Esophagus muscularis mucosa (tissue), 4 donors: ENCODE measurements around the gene TMEM131. TPM values are rescaled to one million over a fixed set of nuclear protein-coding genes. Genes with fewer than 3 reads are reported as not detected.

Experiments
- DNase-seq: peaks from one replicate; pipeline ENCODE4 v3.0.0-alpha.2; 2017; ENCODE audit errors: extremely low spot score
- H3K27ac ChIP-seq, 4 donors: fragments of 200-600 bp; sonication (generic); replicated peaks in 1 of 4; 1 replicate in 3 of 4; 2 replicates in 1 of 4; pipeline ENCODE4 v1.5.1; 2016 to 2019; ENCODE audit warnings: mild to moderate bottlenecking in 1 of 4
- H3K27me3 ChIP-seq, 4 donors: fragments of 200-600 bp; sonication (generic); one replicate each; pipeline versions ENCODE4 v1.5.1 to v1.6.0; 2016 to 2019
- H3K36me3 ChIP-seq, 4 donors: fragments of 200-600 bp; sonication (generic); one replicate each; pipeline ENCODE4 v1.5.1; 2016 to 2019
- H3K4me1 ChIP-seq, 4 donors: fragments of 200-600 bp; sonication (generic); one replicate each; pipeline ENCODE4 v1.5.1; 2016 to 2019
- H3K4me3 ChIP-seq, 4 donors: fragments of 200-600 bp; sonication (generic); 1 replicate in 2 of 4; 2 replicates in 2 of 4; pipeline ENCODE4 v1.5.1; 2016 to 2019; ENCODE audit warnings: mild to moderate bottlenecking in 4 of 4, moderate library complexity in 1 of 4
- H3K9me3 ChIP-seq, 4 donors: fragments of 200-600 bp; sonication (generic); 1 replicate in 3 of 4; 2 replicates in 1 of 4; pipeline ENCODE4 v1.5.1; 2016 to 2019
- CTCF ChIP-seq, 3 experiments: fragments of 200-600 bp in 2 of 3; fragments of 450-650 bp in 1 of 3; sonication (generic) in 2 of 3; IDR thresholded peaks; one replicate each; pipeline ENCODE4 v1.5.1; 2017 to 2019; ENCODE audit warnings: antibody characterized with exemption in 3 of 3, mild to moderate bottlenecking in 2 of 3, moderate library complexity in 1 of 3
- EP300 ChIP-seq: sonication (generic); formaldehyde crosslinking; IDR thresholded peaks from one replicate; pipeline ENCODE4 v1.6.1; 2017; ENCODE audit warnings: antibody characterized with exemption
- POLR2A ChIP-seq: fragments of 450-650 bp; IDR thresholded peaks from one replicate; pipeline ENCODE4 v1.6.1; 2017; ENCODE audit warnings: antibody characterized with exemption, moderate library complexity, mild to moderate bottlenecking, low read depth
- POLR2AphosphoS5 ChIP-seq, 2 donors: sonication (generic); formaldehyde crosslinking; IDR thresholded peaks; one replicate each; pipeline ENCODE4 v1.6.1; 2017; ENCODE audit warnings: antibody characterized with exemption in 2 of 2
- WGBS: methylation state at CpG from one replicate; pipeline ENCODE4 v1.1.5; 2018; 5-methylcytosine and 5-hydroxymethylcytosine counted together
- intact Hi-C: fragments of 100-400 bp; cut with DNase I; formaldehyde crosslinking; loops from one replicate; pipeline ENCODE4 v1.15.1; 2023
- small RNA-seq, 3 donors: library from RNA; depleted of rRNA; stranded (forward); fragments of <200 nt; gene quantifications; one replicate each; pipeline ENCODE3, GENCODE V24; 2016
- total RNA-seq, 4 donors: library from RNA; depleted of rRNA; stranded (reverse); fragments of >200 nt; gene quantifications; one replicate each; pipeline versions ENCODE4 v1.1.0 to v1.2.1, GENCODE V29; 2016

TMEM131 gene
- total RNA-seq, 4 donors from 2014 or later = 23.9 to 34.1 (median 26.5) TPM

GRCh38 chr2:97708048-97708380, 287.7 kb downstream of the TMEM131 start:
- H3K4me1 ChIP-seq = no peaks in the 10 kb centered on the region
- no peaks in the 10 kb centered on the region for H3K36me3 ChIP-seq
- peaks cover 0 to 23% (median 0%) of the 10 kb centered on the region in 4 donors for H3K27me3 ChIP-seq
- intact Hi-C loops = loop anchor here (10.0 kb wide), 1 partner anchor 677 kb away; no protein-coding TSS in a partner anchor
- H3K9me3 ChIP-seq = no peaks in the 10 kb centered on the region
- TF ChIP-seq EP300 = no peak
- TF ChIP-seq POLR2A = no peak
- TF ChIP-seq CTCF (IDR thresholded peaks at IDR 0.05) = no peak
- no peak for TF ChIP-seq POLR2AphosphoS5 (IDR thresholded peaks at IDR 0.05)
- no peak overlapping the region for H3K27ac ChIP-seq
- WGBS = 85% methylated on average over 4 of the region's 4 CpGs
- DNase-seq = no peak
- no peak overlapping the region for H3K4me3 ChIP-seq

- H3K27me3 ChIP-seq = peaks cover 0 to 23% (median 0%) of the 10 kb centered on the region in 4 donors
- H3K36me3 ChIP-seq = no peaks in the 10 kb centered on the region
- H3K4me3 ChIP-seq = no peak overlapping the region
- 86% methylated on average over 9 of the region's 11 CpGs for WGBS
- TF ChIP-seq CTCF (IDR thresholded peaks at IDR 0.05) = no peak
- TF ChIP-seq POLR2AphosphoS5 (IDR thresholded peaks at IDR 0.05) = no peak
- TF ChIP-seq EP300 = no peak
- no peak for TF ChIP-seq POLR2A
- DNase-seq = no peak
- no peaks in the 10 kb centered on the region for H3K9me3 ChIP-seq
- H3K4me1 ChIP-seq = no peaks in the 10 kb centered on the region
- intact Hi-C loops = loop anchor here (10.0 kb wide), 1 partner anchor 677 kb away; no protein-coding TSS in a partner anchor
- H3K27ac ChIP-seq = no peak overlapping the region
Observed at GRCh38 chr2:97707362-97708047, 288.2 kb downstream of the TMEM131 start.

- no peak for DNase-seq
- 71% methylated on average over 11 of the region's 11 CpGs for WGBS
- TF ChIP-seq CTCF (IDR thresholded peaks at IDR 0.05) (no peak), POLR2A (no peak), POLR2AphosphoS5 (IDR thresholded peaks at IDR 0.05) (no peak), EP300 (no peak)
- Histone ChIP-seq H3K9me3 (no peaks in the 10 kb centered on the region), H3K36me3 (no peaks in the 10 kb centered on the region), H3K27ac (no peak overlapping the region), H3K4me1 (no peaks in the 10 kb centered on the region), H3K4me3 (no peak overlapping the region), H3K27me3 (peaks cover 0 to 23% (median 0%) of the 10 kb centered on the region in 4 donors)
- intact Hi-C loops = loop anchor here (10.0 kb wide), 1 partner anchor 678 kb away; no protein-coding TSS in a partner anchor
Observed at GRCh38 chr2:97706708-97707345, 288.9 kb downstream of the TMEM131 start.

Small RNA genes within 50 kb of the gene (small RNA-seq; reads per million reads assigned to genes)
- gene HMGN1P36 (0 reads per million in 3 donors), gene RNU7-96P (0 reads per million in 3 donors)

Other genes with a start within 250 kb of the TMEM131 start
- gene VWA3B, start 91.2 kb upstream of the TMEM131 start, total RNA-seq = not detected